ENCODE data around the gene HEMGN. TPM values are rescaled to one million over a fixed set of nuclear protein-coding genes. Genes with fewer than 3 reads are reported as not detected.

The HEMGN gene
- total and polyA plus RNA-seq, 2 of the 4 experiments (the other 2 are of a cell fraction) = not detected

DNA sequence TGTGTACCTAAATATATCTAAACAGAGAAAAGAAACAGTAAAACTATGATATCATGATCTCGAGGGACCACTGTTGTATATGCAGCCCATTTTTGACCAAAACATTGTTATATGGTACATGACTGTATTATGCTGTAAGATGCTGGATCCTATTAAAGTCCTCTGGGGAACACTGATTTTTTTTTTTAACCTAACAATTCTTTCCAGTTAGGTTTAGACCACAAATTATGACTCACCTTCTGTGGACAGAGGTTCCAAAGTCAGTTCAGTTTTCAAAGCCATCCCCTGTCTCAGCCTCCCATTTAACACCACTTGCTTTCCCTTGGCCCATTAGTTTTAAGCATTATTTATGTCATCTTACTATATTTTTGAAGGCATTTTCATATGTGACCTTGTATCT lies 42.8 kb downstream of the HEMGN start:
- TF ChIP-seq, protein P1, sequence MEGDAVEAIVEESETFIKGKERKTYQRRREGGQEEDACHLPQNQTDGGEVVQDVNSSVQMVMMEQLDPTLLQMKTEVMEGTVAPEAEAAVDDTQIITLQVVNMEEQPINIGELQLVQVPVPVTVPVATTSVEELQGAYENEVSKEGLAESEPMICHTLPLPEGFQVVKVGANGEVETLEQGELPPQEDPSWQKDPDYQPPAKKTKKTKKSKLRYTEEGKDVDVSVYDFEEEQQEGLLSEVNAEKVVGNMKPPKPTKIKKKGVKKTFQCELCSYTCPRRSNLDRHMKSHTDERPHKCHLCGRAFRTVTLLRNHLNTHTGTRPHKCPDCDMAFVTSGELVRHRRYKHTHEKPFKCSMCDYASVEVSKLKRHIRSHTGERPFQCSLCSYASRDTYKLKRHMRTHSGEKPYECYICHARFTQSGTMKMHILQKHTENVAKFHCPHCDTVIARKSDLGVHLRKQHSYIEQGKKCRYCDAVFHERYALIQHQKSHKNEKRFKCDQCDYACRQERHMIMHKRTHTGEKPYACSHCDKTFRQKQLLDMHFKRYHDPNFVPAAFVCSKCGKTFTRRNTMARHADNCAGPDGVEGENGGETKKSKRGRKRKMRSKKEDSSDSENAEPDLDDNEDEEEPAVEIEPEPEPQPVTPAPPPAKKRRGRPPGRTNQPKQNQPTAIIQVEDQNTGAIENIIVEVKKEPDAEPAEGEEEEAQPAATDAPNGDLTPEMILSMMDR (conservative IDR thresholded peaks at IDR 0.05; ENCODE audit: low read depth, low read length) = no peak
- TF ChIP-seq NFE2L2 (IDR thresholded peaks at IDR 0.05; ENCODE audit: low read depth, low read length) (no peak), BHLHE40 (IDR thresholded peaks at IDR 0.05; ENCODE audit: low read depth, low read length) (no peak), FOS (IDR thresholded peaks at IDR 0.05; ENCODE audit: low read depth, low read length) (no peak), CEBPB (IDR thresholded peaks at IDR 0.05; ENCODE audit: low read depth, low read length) (no peak), RCOR1 (IDR thresholded peaks at IDR 0.05; ENCODE audit: insufficient replicate concordance, low read length) (no peak)
- TF ChIP-seq, protein P2, sequence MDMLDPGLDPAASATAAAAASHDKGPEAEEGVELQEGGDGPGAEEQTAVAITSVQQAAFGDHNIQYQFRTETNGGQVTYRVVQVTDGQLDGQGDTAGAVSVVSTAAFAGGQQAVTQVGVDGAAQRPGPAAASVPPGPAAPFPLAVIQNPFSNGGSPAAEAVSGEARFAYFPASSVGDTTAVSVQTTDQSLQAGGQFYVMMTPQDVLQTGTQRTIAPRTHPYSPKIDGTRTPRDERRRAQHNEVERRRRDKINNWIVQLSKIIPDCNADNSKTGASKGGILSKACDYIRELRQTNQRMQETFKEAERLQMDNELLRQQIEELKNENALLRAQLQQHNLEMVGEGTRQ (IDR thresholded peaks at IDR 0.05; ENCODE audit: low read depth, low read length) = no peak
- TF ChIP-seq, protein P3, sequence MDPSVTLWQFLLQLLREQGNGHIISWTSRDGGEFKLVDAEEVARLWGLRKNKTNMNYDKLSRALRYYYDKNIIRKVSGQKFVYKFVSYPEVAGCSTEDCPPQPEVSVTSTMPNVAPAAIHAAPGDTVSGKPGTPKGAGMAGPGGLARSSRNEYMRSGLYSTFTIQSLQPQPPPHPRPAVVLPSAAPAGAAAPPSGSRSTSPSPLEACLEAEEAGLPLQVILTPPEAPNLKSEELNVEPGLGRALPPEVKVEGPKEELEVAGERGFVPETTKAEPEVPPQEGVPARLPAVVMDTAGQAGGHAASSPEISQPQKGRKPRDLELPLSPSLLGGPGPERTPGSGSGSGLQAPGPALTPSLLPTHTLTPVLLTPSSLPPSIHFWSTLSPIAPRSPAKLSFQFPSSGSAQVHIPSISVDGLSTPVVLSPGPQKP (IDR thresholded peaks at IDR 0.05; ENCODE audit: borderline replicate concordance, low read depth, low read length) = no peak
- no peak overlapping the region for H2AK9ac ChIP-seq (replicated peaks; ENCODE audit: low read depth, low read length, poor library complexity)
- ATAC-seq (ENCODE audit: low read depth) (no peak), DNase-seq (no peak)
- no peak overlapping the region for H2BK20ac ChIP-seq (ENCODE audit: low read depth, low read length)
- no peak overlapping the region for H3K14ac ChIP-seq (replicated peaks; ENCODE audit: low read depth, low read length)
- no TSS peak for BruUV-seq (replicated peaks)
- peaks cover 6% of the 10 kb centered on the region for H3K9me3 ChIP-seq (ENCODE audit: control insufficient read depth, insufficient read depth, low read length)
- no peaks in the 10 kb centered on the region for H3K4me1 ChIP-seq (ENCODE audit: control insufficient read depth, insufficient read depth, low read length)
- H3K79me1 ChIP-seq (ENCODE audit: low read depth in 1 of 2, low read length in 2 of 2) = 0 out of 4 replicates have a peak, but pooled peaks cover 0 to 2% of the 10 kb centered on the region in 2 experiments
- no peak overlapping the region for H2AFZ ChIP-seq (replicated peaks; ENCODE audit: low read length, poor library complexity)
- ChIA-PET CTCF (no interaction called here), POLR2A (ENCODE audit: unreplicated experiment) (no interaction called here)
- no peak overlapping the region for H2AK5ac ChIP-seq (ENCODE audit: low read depth, low read length)
- H3K4me2 ChIP-seq (ENCODE audit: low read depth, low read length) = no peak overlapping the region
- H3K18ac ChIP-seq (ENCODE audit: low read depth, low read length) = no peak overlapping the region
- H2BK15ac ChIP-seq (ENCODE audit: low read depth, low read length) = no peak overlapping the region
- no peak overlapping the region for H3K23ac ChIP-seq (ENCODE audit: low read depth, low read length)
- H2BK120ac ChIP-seq (ENCODE audit: low read depth, low read length) = no peak overlapping the region
- H3K9me1 ChIP-seq (ENCODE audit: insufficient read depth, low read length) = no peaks in the 10 kb centered on the region; the same call in 1 of the 2 replicates
- no peak overlapping the region for H3K4me3 ChIP-seq (ENCODE audit: insufficient read depth, low read depth, low read length)
- no peak overlapping the region for H3K27ac ChIP-seq (ENCODE audit: insufficient read depth, low read length)
- no peak overlapping the region for H4K91ac ChIP-seq (ENCODE audit: insufficient read depth, low read depth, low read length)
- no peak overlapping the region for H3K4ac ChIP-seq (ENCODE audit: low read depth, low read length)
- intact Hi-C loops (cut with micrococcal nuclease) (loop anchor here (10.0 kb wide), 1 partner anchor 430 kb away; no protein-coding TSS in a partner anchor), in situ Hi-C loops (cut with MboI; ENCODE audit: low sequenced_read_pairs) (no loop called here), dilution Hi-C loops (cut with HindIII; ENCODE audit: low sequenced_read_pairs, unreplicated experiment) (no loop called here)
- H4K5ac ChIP-seq (ENCODE audit: low read depth, low read length) = no peak overlapping the region
- H3K36me3 ChIP-seq (ENCODE audit: control insufficient read depth, insufficient read depth, low read length) = no peaks in the 10 kb centered on the region
- no peaks in the 10 kb centered on the region; the same call in 1 of the 2 replicates for H3K27me3 ChIP-seq (ENCODE audit: control insufficient read depth, insufficient read depth, low read length)
- no CpG with 5 or more reads among the region's 1 CpG for WGBS, 2 experiments (ENCODE audit: extremely low coverage in 2 of 2, insufficient read length in 1 of 2)
- H2BK5ac ChIP-seq (ENCODE audit: low read depth, low read length, poor library complexity, severe bottlenecking) = no peak overlapping the region
- no peaks in the 10 kb centered on the region for H4K20me1 ChIP-seq (ENCODE audit: insufficient read depth, low read length)
- no peak overlapping the region for H3K9ac ChIP-seq (ENCODE audit: low read depth, low read length)
- no peak overlapping the region for H3K56ac ChIP-seq (ENCODE audit: extremely low read depth, insufficient read depth, low read length)
- H4K8ac ChIP-seq (ENCODE audit: low read depth in 2 of 2, low read length in 2 of 2) = no peak overlapping the region
